ENCODE data around the gene MAD1L1.
"Not testable (repeated sequence)": the region's sequence is repeated elsewhere in the genome, so short reads cannot be mapped to it uniquely, and the experiment has no call there.

The MAD1L1 gene

GRCh38 chr7:1978656-1979590 lies 253.8 kb downstream of the MAD1L1 start:
- DNase-seq: no peak

GRCh38 chr7:1977876-1978441 lies 254.8 kb downstream of the MAD1L1 start:
- DNase-seq: no peak

- no peak for DNase-seq
Measured at GRCh38 chr7:1977059-1977875, 255.5 kb downstream of the MAD1L1 start.

GRCh38 chr7:1976521-1976920 lies 256.2 kb downstream of the MAD1L1 start:
- not testable (repeated sequence) for DNase-seq

GRCh38 chr7:1975581-1975980 lies 257.2 kb downstream of the MAD1L1 start:
- no peak for DNase-seq

GRCh38 chr7:1975179-1975578 lies 257.6 kb downstream of the MAD1L1 start:
- DNase-seq: no peak

- no peak for DNase-seq
Measured at GRCh38 chr7:1974290-1975101, 258.2 kb downstream of the MAD1L1 start.

GRCh38 chr7:1973321-1974251 lies 259.2 kb downstream of the MAD1L1 start:
- no peak for DNase-seq

- DNase-seq: no peak
Measured at GRCh38 chr7:1972744-1973143, 260.0 kb downstream of the MAD1L1 start.

- DNase-seq: no peak
Measured at GRCh38 chr7:1971946-1972654, 260.6 kb downstream of the MAD1L1 start.

- no peak for DNase-seq
Measured at GRCh38 chr7:1970895-1971294, 261.9 kb downstream of the MAD1L1 start.

- DNase-seq: not testable (repeated sequence)
Measured at GRCh38 chr7:1970285-1970660, 262.5 kb downstream of the MAD1L1 start.

- no peak for DNase-seq
Measured at GRCh38 chr7:1969459-1970284, 263.1 kb downstream of the MAD1L1 start.

- no peak for DNase-seq
Measured at GRCh38 chr7:1968397-1969111, 264.2 kb downstream of the MAD1L1 start.

GRCh38 chr7:1967512-1968396 lies 265.0 kb downstream of the MAD1L1 start:
- no peak for DNase-seq

- DNase-seq: no peak
Measured at GRCh38 chr7:1966631-1967200, 266.0 kb downstream of the MAD1L1 start.

GRCh38 chr7:1965579-1966294 lies 267.0 kb downstream of the MAD1L1 start:
- no peak for DNase-seq

Measured in activated T-cell treated with anti-CD3 and anti-CD28 coated beads for 4 hours (primary cell).